H1 (cell line): ENCODE results near the gene PLCH2. TPM values are rescaled to one million over a fixed set of nuclear protein-coding genes. Genes with fewer than 3 reads are reported as not detected.

Source experiments
- EGR1 ChIP-seq: IDR thresholded peaks from 2 replicates; pipeline ENCODE4 v1.6.1; 2011; ENCODE audit warnings: low read depth, low read length, borderline replicate concordance
- EZH2 ChIP-seq: fragments of 200-600 bp; sonication (generic); IDR thresholded peaks from 2 replicates; pipeline ENCODE4 v1.7.1; 2012; ENCODE audit warnings: low read depth, mild to moderate bottlenecking, moderate library complexity, low read length, inconsistent platforms; ENCODE audit not compliant: severe bottlenecking
- JUN ChIP-seq: IDR thresholded peaks from 2 replicates; pipeline ENCODE4 v1.6.1; 2011; ENCODE audit warnings: low read depth, mild to moderate bottlenecking, improper control_type of control experiment, low read length
- PHF8 ChIP-seq: fragments of 200-600 bp; sonication (generic); conservative IDR thresholded peaks from 2 replicates; pipeline ENCODE4 v1.7.1; 2012; ENCODE audit warnings: low read depth, mild to moderate bottlenecking, inconsistent platforms, low read length, moderate library complexity
- SAP30 ChIP-seq: fragments of 300-600 bp; sonication (generic); IDR thresholded peaks from 2 replicates; pipeline ENCODE4 v1.7.1; 2012; ENCODE audit warnings: low read length, moderate library complexity, mild to moderate bottlenecking, inconsistent platforms; ENCODE audit not compliant: insufficient read depth, insufficient replicate concordance
- YY1 ChIP-seq: IDR thresholded peaks from 2 replicates; pipeline ENCODE4 v1.6.1; 2011; ENCODE audit warnings: low read depth, mild to moderate bottlenecking, low read length
- polyA plus RNA-seq, 7 experiments: library from polyadenylated mRNA; depleted of rRNA in 3 of 7; stranded (reverse) in 5 of 7; unstranded in 2 of 7; fragments of >200 nt in 5 of 7; fragments of 200-250 nt in 2 of 7; gene quantifications; 1 replicate in 5 of 7; 2 replicates in 1 of 7; 4 replicates in 1 of 7; pipeline versions ENCODE4 v1.2.1 to v1.2.3, GENCODE V29; 2011 to 2013; ENCODE audit warnings: missing spikeins in 2 of 7, mixed read lengths in 2 of 7
- total RNA-seq: library from RNA; stranded (reverse); fragmentation: NEBNext Ultra II Directional; extraction: Animal tissue kit (Norgen Biotek cat#: 25700); gene quantifications from 2 replicates; pipeline ENCODE4 v1.2.1, GENCODE V29; 2021

The PLCH2 gene
- total and polyA plus RNA-seq, 2 of the 8 experiments (the other 6 are each of a cell fraction or from before 2014, with no cell fraction given), result 0.14 to 0.19 TPM

- TF ChIP-seq YY1, result no peak
- TF ChIP-seq EGR1, result no peak
- no peak for TF ChIP-seq SAP30
- no peak for TF ChIP-seq PHF8
- TF ChIP-seq EZH2, result no peak
- no peak for TF ChIP-seq JUN
- TF ChIP-seq, all 59 proteins: peak for 0
Measured at GRCh38 chr1:2455757-2456156, 20.3 kb upstream of the PLCH2 start (continued).
